GM23338 (cell line): ENCODE measurements around the gene KCNAB1. TPM values are rescaled to one million over a fixed set of nuclear protein-coding genes. Genes with fewer than 3 reads are reported as not detected.

Experiments used
- ATAC-seq: fragments of 200-7000 bp; cut with Tn5 transposase; 3 replicates; pipeline ENCODE4 v1.9.1; 2020
- DNase-seq: peaks from one replicate; pipeline ENCODE4 v3.0.0-alpha.2; 2015; ENCODE audit warnings: low spot score
- H2AFZ ChIP-seq: fragments of 200-600 bp; sonication (generic); 2 replicates; pipeline ENCODE4 v1.8.0; 2016; ENCODE audit warnings: antibody characterized with exemption, mild to moderate bottlenecking, moderate library complexity
- H3F3A ChIP-seq: fragments of 200-600 bp; sonication (generic); replicated peaks from 2 replicates; pipeline ENCODE4 v1.8.0; 2017; ENCODE audit warnings: antibody characterized with exemption, mixed run types, low read depth
- H3K27ac ChIP-seq: fragments of 200-600 bp; sonication (generic); 2 replicates; pipeline ENCODE4 v1.6.1; 2016; ENCODE audit warnings: low read depth
- H3K27me3 ChIP-seq: fragments of 200-600 bp; sonication (generic); 2 replicates; pipeline ENCODE4 v1.8.0; 2016; ENCODE audit warnings: mild to moderate bottlenecking, mixed run types, moderate library complexity; ENCODE audit not compliant: insufficient read depth
- H3K36me3 ChIP-seq: fragments of 200-600 bp; sonication (generic); 2 replicates; pipeline ENCODE4 v1.8.0; 2016; ENCODE audit warnings: mild to moderate bottlenecking; ENCODE audit not compliant: insufficient read depth
- H3K4me1 ChIP-seq: fragments of 200-600 bp; sonication (generic); 2 replicates; pipeline ENCODE4 v1.8.0; 2016; ENCODE audit warnings: mild to moderate bottlenecking, moderate library complexity; ENCODE audit not compliant: insufficient read depth
- H3K4me2 ChIP-seq: fragments of 200-600 bp; sonication (generic); 2 replicates; pipeline ENCODE4 v1.7.1; 2017; ENCODE audit warnings: mixed run types
- H3K4me3 ChIP-seq: fragments of 200-600 bp; sonication (generic); 2 replicates; pipeline ENCODE4 v1.6.1; 2016; ENCODE audit warnings: mixed run types
- H3K79me2 ChIP-seq: fragments of 200-600 bp; sonication (generic); replicated peaks from 2 replicates; pipeline ENCODE4 v1.8.0; 2017; ENCODE audit warnings: mild to moderate bottlenecking; ENCODE audit not compliant: insufficient read depth
- H3K9me2 ChIP-seq: fragments of 200-600 bp; sonication (generic); 2 replicates; pipeline ENCODE4 v1.8.0; 2017; ENCODE audit not compliant: insufficient read depth
- H4K20me1 ChIP-seq: fragments of 200-600 bp; sonication (generic); replicated peaks from 2 replicates; pipeline ENCODE4 v1.8.0; 2017; ENCODE audit warnings: mild to moderate bottlenecking; ENCODE audit not compliant: insufficient read depth
- H3K27ac Mint-ChIP-seq: 2 replicates; pipeline ENCODE4 v1.8.0; 2020; ENCODE audit warnings: inconsistent platforms, mild to moderate bottlenecking, moderate library complexity, mixed read lengths
- H3K27me3 Mint-ChIP-seq: 3 replicates; pipeline ENCODE4 v1.8.0; 2022; ENCODE audit warnings: low read depth, mild to moderate bottlenecking, moderate library complexity, mixed read lengths, inconsistent platforms; ENCODE audit not compliant: insufficient read depth, poor library complexity
- H3K36me3 Mint-ChIP-seq: 3 replicates; pipeline ENCODE4 v1.8.0; 2021; ENCODE audit warnings: low read depth, mild to moderate bottlenecking, inconsistent platforms, moderate library complexity, mixed read lengths
- H3K4me1 Mint-ChIP-seq: 3 replicates; pipeline ENCODE4 v1.8.0; 2020; ENCODE audit warnings: mild to moderate bottlenecking, inconsistent platforms, mixed read lengths
- H3K4me3 Mint-ChIP-seq: 3 replicates; pipeline ENCODE4 v1.8.0; 2021; ENCODE audit warnings: moderate library complexity, mild to moderate bottlenecking, inconsistent platforms, mixed read lengths
- H3K9me3 Mint-ChIP-seq: 3 replicates; pipeline ENCODE4 v1.8.0; 2020; ENCODE audit warnings: moderate library complexity, mild to moderate bottlenecking, inconsistent platforms, mixed read lengths
- EZH2 ChIP-seq: fragments of 200-600 bp; sonication (generic); IDR thresholded peaks from one replicate; pipeline ENCODE4 v1.8.0; 2017; ENCODE audit warnings: antibody characterized with exemption, mild to moderate bottlenecking, low read depth; ENCODE audit not compliant: unreplicated experiment
- NANOG ChIP-seq: IDR thresholded peaks from 2 replicates; pipeline ENCODE4 v1.6.1; 2016; ENCODE audit warnings: antibody characterized with exemption, borderline replicate concordance
- ZNF331 ChIP-seq: fragments of 250-450 bp; sonication (Bioruptor Pico); IDR thresholded peaks from 2 replicates; pipeline ENCODE4 v1.5.0; 2020; ENCODE audit warnings: low read depth, mild to moderate bottlenecking, moderate library complexity
- polyA plus RNA-seq: library from polyadenylated mRNA; unstranded; fragments of >200 nt; fragmentation: Nextera tagmentation; extraction: Ambion mirVana; gene quantifications from 2 replicates; pipeline ENCODE4 v1.2.1, GENCODE V29; 2016
- total RNA-seq: library from RNA; depleted of rRNA; stranded (reverse); fragments of >200 nt; shearing (Covaris generic); gene quantifications from 2 replicates; pipeline ENCODE4 v1.2.3, GENCODE V29; 2014
- TF ChIP-seq, protein P1 (sequence below): IDR thresholded peaks from 2 replicates; pipeline ENCODE4 v1.6.1; 2016; ENCODE audit warnings: antibody characterized with exemption
- TF ChIP-seq, protein P2 (sequence below): IDR thresholded peaks from one replicate; pipeline ENCODE4 v1.6.1; 2018; ENCODE audit warnings: antibody characterized with exemption; ENCODE audit not compliant: unreplicated experiment
- TF ChIP-seq, protein P3 (sequence below), 2 experiments: fragments of 200-600 bp in 1 of 2; sonication (generic) in 1 of 2; conservative IDR thresholded peaks; 2 replicates each; pipeline versions ENCODE4 v1.5.1 to v1.6.1; 2016 to 2017; ENCODE audit warnings: antibody characterized with exemption in 2 of 2, low read depth in 2 of 2, mild to moderate bottlenecking in 2 of 2, moderate library complexity in 1 of 2

KCNAB1 gene
- total and polyA plus RNA-seq, 2 experiments from 2014 or later, result 0.69 to 2.6 TPM

DNA sequence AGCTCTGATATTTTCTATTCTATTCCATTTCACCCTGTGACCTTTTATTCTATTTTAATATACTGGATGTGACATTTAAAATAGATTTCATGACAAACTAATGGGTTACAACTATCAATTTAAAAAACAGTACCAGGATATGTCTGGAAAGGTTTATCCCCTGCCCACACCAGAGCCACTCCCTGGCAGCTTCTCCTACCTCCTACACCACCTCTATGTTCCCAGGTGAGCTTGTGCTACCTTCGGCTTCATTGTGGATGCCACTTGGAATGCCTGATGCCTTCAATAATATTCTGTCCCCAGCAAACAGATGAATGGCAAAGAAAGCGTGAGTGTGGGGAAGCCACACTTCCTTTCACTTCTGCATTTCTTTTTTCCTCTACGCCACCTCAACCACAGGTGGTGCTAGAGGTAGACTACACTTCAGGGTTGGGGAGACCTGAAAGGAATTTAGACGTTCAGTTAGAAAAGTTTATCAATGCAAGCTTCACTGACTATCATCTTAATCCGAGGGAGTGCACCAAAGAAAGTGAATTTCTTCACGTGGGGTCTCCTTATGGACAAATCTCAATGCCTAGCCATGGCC, 221.5 kb downstream of the KCNAB1 start:
- no peak overlapping the region for H3K4me2 ChIP-seq
- no peaks in the 10 kb centered on the region for H3K4me1 ChIP-seq
- H3K4me3 ChIP-seq, result no peak overlapping the region

DNA sequence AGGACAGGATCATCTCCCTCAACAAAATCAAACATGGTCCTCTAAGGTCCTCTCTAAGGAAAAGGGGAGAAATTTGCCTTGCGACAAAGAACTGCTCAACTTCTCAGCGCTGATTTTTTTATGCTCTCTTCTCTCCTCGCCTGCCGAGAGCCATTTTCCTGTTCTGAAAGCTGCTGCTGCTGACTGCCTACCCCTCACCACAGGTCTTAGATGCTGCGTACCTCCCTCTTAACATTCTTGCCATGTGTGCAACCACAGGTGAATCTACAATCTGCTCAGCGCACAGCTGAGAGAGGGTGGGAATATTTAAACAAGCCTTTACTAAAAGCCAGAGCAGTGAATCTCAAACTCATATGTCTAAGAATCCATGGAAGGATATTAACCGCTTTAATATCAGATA, 223.8 kb downstream of the KCNAB1 start:
- peak; percentile 31; the same call in 1 of the 3 replicates for ATAC-seq
- no peaks in the 10 kb centered on the region for H3K36me3 Mint-ChIP-seq
- no peaks in the 10 kb centered on the region for H3K79me2 ChIP-seq
- TF ChIP-seq, protein P1, sequence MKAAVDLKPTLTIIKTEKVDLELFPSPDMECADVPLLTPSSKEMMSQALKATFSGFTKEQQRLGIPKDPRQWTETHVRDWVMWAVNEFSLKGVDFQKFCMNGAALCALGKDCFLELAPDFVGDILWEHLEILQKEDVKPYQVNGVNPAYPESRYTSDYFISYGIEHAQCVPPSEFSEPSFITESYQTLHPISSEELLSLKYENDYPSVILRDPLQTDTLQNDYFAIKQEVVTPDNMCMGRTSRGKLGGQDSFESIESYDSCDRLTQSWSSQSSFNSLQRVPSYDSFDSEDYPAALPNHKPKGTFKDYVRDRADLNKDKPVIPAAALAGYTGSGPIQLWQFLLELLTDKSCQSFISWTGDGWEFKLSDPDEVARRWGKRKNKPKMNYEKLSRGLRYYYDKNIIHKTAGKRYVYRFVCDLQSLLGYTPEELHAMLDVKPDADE, result no peak
- TF ChIP-seq EZH2, result no peak
- no peak for TF ChIP-seq NANOG
- TF ChIP-seq ZNF331 (CRISPR knock-in tag), result no peak
- TF ChIP-seq, protein P2, sequence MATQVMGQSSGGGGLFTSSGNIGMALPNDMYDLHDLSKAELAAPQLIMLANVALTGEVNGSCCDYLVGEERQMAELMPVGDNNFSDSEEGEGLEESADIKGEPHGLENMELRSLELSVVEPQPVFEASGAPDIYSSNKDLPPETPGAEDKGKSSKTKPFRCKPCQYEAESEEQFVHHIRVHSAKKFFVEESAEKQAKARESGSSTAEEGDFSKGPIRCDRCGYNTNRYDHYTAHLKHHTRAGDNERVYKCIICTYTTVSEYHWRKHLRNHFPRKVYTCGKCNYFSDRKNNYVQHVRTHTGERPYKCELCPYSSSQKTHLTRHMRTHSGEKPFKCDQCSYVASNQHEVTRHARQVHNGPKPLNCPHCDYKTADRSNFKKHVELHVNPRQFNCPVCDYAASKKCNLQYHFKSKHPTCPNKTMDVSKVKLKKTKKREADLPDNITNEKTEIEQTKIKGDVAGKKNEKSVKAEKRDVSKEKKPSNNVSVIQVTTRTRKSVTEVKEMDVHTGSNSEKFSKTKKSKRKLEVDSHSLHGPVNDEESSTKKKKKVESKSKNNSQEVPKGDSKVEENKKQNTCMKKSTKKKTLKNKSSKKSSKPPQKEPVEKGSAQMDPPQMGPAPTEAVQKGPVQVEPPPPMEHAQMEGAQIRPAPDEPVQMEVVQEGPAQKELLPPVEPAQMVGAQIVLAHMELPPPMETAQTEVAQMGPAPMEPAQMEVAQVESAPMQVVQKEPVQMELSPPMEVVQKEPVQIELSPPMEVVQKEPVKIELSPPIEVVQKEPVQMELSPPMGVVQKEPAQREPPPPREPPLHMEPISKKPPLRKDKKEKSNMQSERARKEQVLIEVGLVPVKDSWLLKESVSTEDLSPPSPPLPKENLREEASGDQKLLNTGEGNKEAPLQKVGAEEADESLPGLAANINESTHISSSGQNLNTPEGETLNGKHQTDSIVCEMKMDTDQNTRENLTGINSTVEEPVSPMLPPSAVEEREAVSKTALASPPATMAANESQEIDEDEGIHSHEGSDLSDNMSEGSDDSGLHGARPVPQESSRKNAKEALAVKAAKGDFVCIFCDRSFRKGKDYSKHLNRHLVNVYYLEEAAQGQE, result no peak

More for the DNA sequence above, 221.5 kb downstream of the KCNAB1 start:
- Mint-ChIP-seq H3K9me3 (no peaks in the 10 kb centered on the region), H3K4me1 (peaks cover 8% of the 10 kb centered on the region), H3K27ac (no peak overlapping the region), H3K4me3 (no peak overlapping the region), H3K27me3 (no peaks in the 10 kb centered on the region), H3K36me3 (no peaks in the 10 kb centered on the region)
- peak; percentile 27 for DNase-seq
- no peak; the same call in 2 of the 3 replicates for ATAC-seq
- TF ChIP-seq, protein P3, sequence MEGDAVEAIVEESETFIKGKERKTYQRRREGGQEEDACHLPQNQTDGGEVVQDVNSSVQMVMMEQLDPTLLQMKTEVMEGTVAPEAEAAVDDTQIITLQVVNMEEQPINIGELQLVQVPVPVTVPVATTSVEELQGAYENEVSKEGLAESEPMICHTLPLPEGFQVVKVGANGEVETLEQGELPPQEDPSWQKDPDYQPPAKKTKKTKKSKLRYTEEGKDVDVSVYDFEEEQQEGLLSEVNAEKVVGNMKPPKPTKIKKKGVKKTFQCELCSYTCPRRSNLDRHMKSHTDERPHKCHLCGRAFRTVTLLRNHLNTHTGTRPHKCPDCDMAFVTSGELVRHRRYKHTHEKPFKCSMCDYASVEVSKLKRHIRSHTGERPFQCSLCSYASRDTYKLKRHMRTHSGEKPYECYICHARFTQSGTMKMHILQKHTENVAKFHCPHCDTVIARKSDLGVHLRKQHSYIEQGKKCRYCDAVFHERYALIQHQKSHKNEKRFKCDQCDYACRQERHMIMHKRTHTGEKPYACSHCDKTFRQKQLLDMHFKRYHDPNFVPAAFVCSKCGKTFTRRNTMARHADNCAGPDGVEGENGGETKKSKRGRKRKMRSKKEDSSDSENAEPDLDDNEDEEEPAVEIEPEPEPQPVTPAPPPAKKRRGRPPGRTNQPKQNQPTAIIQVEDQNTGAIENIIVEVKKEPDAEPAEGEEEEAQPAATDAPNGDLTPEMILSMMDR (conservative IDR thresholded peaks at IDR 0.05; ENCODE audit: low read depth in 2 of 2), result peak; percentile 32 to 50
- TF ChIP-seq, protein P2, result no peak
- Histone ChIP-seq H2AFZ (no peak overlapping the region), H3K27me3 (no peaks in the 10 kb centered on the region), H3K36me3 (no peaks in the 10 kb centered on the region), H3K79me2 (no peaks in the 10 kb centered on the region), H3K27ac (no peak overlapping the region), H3K9me2 (0 out of 2 replicates have a peak, but pooled peaks cover 8% of the 10 kb centered on the region), H4K20me1 (no peaks in the 10 kb centered on the region), H3F3A (no peaks in the 10 kb centered on the region)

More for the DNA sequence above, 223.8 kb downstream of the KCNAB1 start:
- H3K9me3 Mint-ChIP-seq, result no peaks in the 10 kb centered on the region
- Histone ChIP-seq H4K20me1 (no peaks in the 10 kb centered on the region), H3K36me3 (no peaks in the 10 kb centered on the region), H3K27ac (no peak overlapping the region), H3K4me1 (no peaks in the 10 kb centered on the region), H2AFZ (peak overlapping the region; percentile 98), H3K4me3 (no peak overlapping the region), H3K9me2 (0 out of 2 replicates have a peak, but pooled peaks cover 8% of the 10 kb centered on the region), H3F3A (no peaks in the 10 kb centered on the region), H3K4me2 (no peak overlapping the region), H3K27me3 (no peaks in the 10 kb centered on the region)
- H3K4me1 Mint-ChIP-seq, result peaks cover 8% of the 10 kb centered on the region
- no peaks in the 10 kb centered on the region for H3K27me3 Mint-ChIP-seq
- no peak for DNase-seq
- H3K4me3 Mint-ChIP-seq, result no peak overlapping the region
- peak overlapping the region; percentile 57 for H3K27ac Mint-ChIP-seq
